Measurements from ENCODE around the gene CDKN1A. TPM values are rescaled to one million over a fixed set of nuclear protein-coding genes. Genes with fewer than 3 reads are reported as not detected.
"Not testable (repeated sequence)": the region's sequence is repeated elsewhere in the genome, so short reads cannot be mapped to it uniquely, and the experiment has no call there.

The CDKN1A gene
- total and polyA plus RNA-seq, 5 donors, result 38.5 to 68.6 (median 59.4) TPM

- intact Hi-C loops (cut with DNase I), result no loop called here
These were observed 39.2 kb upstream of the CDKN1A start for GRCh38 chr6:36639171-36639808.

GRCh38 chr6:36641543-36641942 lies 37.0 kb upstream of the CDKN1A start:
- 75% methylated on average over 3 of the region's 3 CpGs for WGBS
- intact Hi-C loops (cut with DNase I), result no loop called here
- ATAC-seq, result no peak
- Histone ChIP-seq H3K4me3 (ENCODE audit: low read length) (no peak overlapping the region), H3K27ac (ENCODE audit: low read length) (no peak overlapping the region), H3K9me3 (ENCODE audit: control insufficient read depth, low read length) (no peaks in the 10 kb centered on the region), H3K27me3 (ENCODE audit: control insufficient read depth, insufficient read depth) (no peaks in the 10 kb centered on the region), H3K4me1 (ENCODE audit: control insufficient read depth, insufficient read depth, low read length) (peaks cover 4% of the 10 kb centered on the region)
- DNase-seq, result no peak

More at GRCh38 chr6:36639171-36639808, 39.2 kb upstream of the CDKN1A start:
- WGBS, result 88% methylated on average over 11 of the region's 11 CpGs
- no peaks in the 10 kb centered on the region for H3K9me3 ChIP-seq (ENCODE audit: control insufficient read depth, low read length)
- no peak overlapping the region for H3K4me3 ChIP-seq (ENCODE audit: low read length)
- ATAC-seq (no peak), DNase-seq (no peak)
- H3K4me1 ChIP-seq (ENCODE audit: control insufficient read depth, insufficient read depth, low read length), result peaks cover 6% of the 10 kb centered on the region
- H3K27ac ChIP-seq (ENCODE audit: low read length), result no peak overlapping the region
- no peaks in the 10 kb centered on the region for H3K27me3 ChIP-seq (ENCODE audit: control insufficient read depth, insufficient read depth)

- WGBS, result 36% methylated on average over 8 of the region's 8 CpGs
- Histone ChIP-seq H3K27ac (ENCODE audit: low read length) (no peak overlapping the region), H3K27me3 (ENCODE audit: control insufficient read depth, insufficient read depth) (no peaks in the 10 kb centered on the region), H3K4me3 (ENCODE audit: low read length) (no peak overlapping the region), H3K9me3 (ENCODE audit: control insufficient read depth, low read length) (no peaks in the 10 kb centered on the region), H3K4me1 (ENCODE audit: control insufficient read depth, insufficient read depth, low read length) (peaks cover 4% of the 10 kb centered on the region)
- intact Hi-C loops (cut with DNase I), result no loop called here
- ATAC-seq (peak; percentile 91 to 96), DNase-seq (peak; percentile 90 to 96 (median 91))
These were observed 35.3 kb upstream of the CDKN1A start for GRCh38 chr6:36642913-36643817.

- H3K27me3 ChIP-seq (ENCODE audit: control insufficient read depth, insufficient read depth), result no peaks in the 10 kb centered on the region
- WGBS, result 88% methylated on average over 4 of the region's 4 CpGs
- H3K9me3 ChIP-seq (ENCODE audit: control insufficient read depth, low read length), result no peaks in the 10 kb centered on the region
- intact Hi-C loops (cut with DNase I), result no loop called here
- peaks cover 4% of the 10 kb centered on the region for H3K4me1 ChIP-seq (ENCODE audit: control insufficient read depth, insufficient read depth, low read length)
- no peak overlapping the region for H3K4me3 ChIP-seq (ENCODE audit: low read length)
- ATAC-seq, result peak in 1 of 2 donors; percentile 24
- no peak overlapping the region for H3K27ac ChIP-seq (ENCODE audit: low read length)
- DNase-seq, result no peak
These were observed 34.5 kb upstream of the CDKN1A start for GRCh38 chr6:36643977-36644376.

GRCh38 chr6:36649086-36649485 lies 29.4 kb upstream of the CDKN1A start:
- Histone ChIP-seq H3K9me3 (ENCODE audit: control insufficient read depth, low read length) (no peaks in the 10 kb centered on the region), H3K4me1 (ENCODE audit: control insufficient read depth, insufficient read depth, low read length) (peaks cover 2% of the 10 kb centered on the region), H3K4me3 (ENCODE audit: low read length) (no peak overlapping the region), H3K27me3 (ENCODE audit: control insufficient read depth, insufficient read depth) (no peaks in the 10 kb centered on the region), H3K27ac (ENCODE audit: low read length) (no peak overlapping the region)
- no peak for ATAC-seq
- no peak for DNase-seq
- WGBS, result 84% methylated on average over 3 of the region's 3 CpGs
- intact Hi-C loops (cut with DNase I), result no loop called here

GRCh38 chr6:36649701-36650484 lies 28.6 kb upstream of the CDKN1A start:
- intact Hi-C loops (cut with DNase I), result no loop called here
- Histone ChIP-seq H3K27me3 (ENCODE audit: control insufficient read depth, insufficient read depth) (no peaks in the 10 kb centered on the region), H3K4me3 (ENCODE audit: low read length) (no peak overlapping the region), H3K9me3 (ENCODE audit: control insufficient read depth, low read length) (no peaks in the 10 kb centered on the region), H3K27ac (ENCODE audit: low read length) (no peak overlapping the region), H3K4me1 (ENCODE audit: control insufficient read depth, insufficient read depth, low read length) (peaks cover 2% of the 10 kb centered on the region)
- DNase-seq, result no peak
- WGBS, result 68% methylated on average over 13 of the region's 13 CpGs
- ATAC-seq, result peak in 1 of 2 donors; percentile 15

GRCh38 chr6:36650848-36651478 lies 27.6 kb upstream of the CDKN1A start:
- peak; percentile 36 to 61 for ATAC-seq

GRCh38 chr6:36651659-36652379 lies 26.7 kb upstream of the CDKN1A start:
- WGBS, result 95% methylated on average over 11 of the region's 11 CpGs
- no peak for ATAC-seq

More at GRCh38 chr6:36650848-36651478, 27.6 kb upstream of the CDKN1A start:
- H3K4me3 ChIP-seq (ENCODE audit: low read length), result no peak overlapping the region
- H3K9me3 ChIP-seq (ENCODE audit: control insufficient read depth, low read length), result no peaks in the 10 kb centered on the region
- no peak for DNase-seq
- H3K27me3 ChIP-seq (ENCODE audit: control insufficient read depth, insufficient read depth), result no peaks in the 10 kb centered on the region
- WGBS, result 32% methylated on average over 2 of the region's 2 CpGs
- no peak overlapping the region for H3K27ac ChIP-seq (ENCODE audit: low read length)
- intact Hi-C loops (cut with DNase I), result no loop called here
- H3K4me1 ChIP-seq (ENCODE audit: control insufficient read depth, insufficient read depth, low read length), result peaks cover 2% of the 10 kb centered on the region

GRCh38 chr6:36654469-36654868 lies 24.0 kb upstream of the CDKN1A start:
- H3K27me3 ChIP-seq (ENCODE audit: control insufficient read depth, insufficient read depth); intact Hi-C loops (cut with DNase I): not testable (repeated sequence)

More at GRCh38 chr6:36651659-36652379, 26.7 kb upstream of the CDKN1A start:
- Histone ChIP-seq H3K27ac (ENCODE audit: low read length) (no peak overlapping the region), H3K9me3 (ENCODE audit: control insufficient read depth, low read length) (no peaks in the 10 kb centered on the region), H3K4me1 (ENCODE audit: control insufficient read depth, insufficient read depth, low read length) (peaks cover 2% of the 10 kb centered on the region), H3K4me3 (ENCODE audit: low read length) (no peak overlapping the region), H3K27me3 (ENCODE audit: control insufficient read depth, insufficient read depth) (no peaks in the 10 kb centered on the region)
- no peak for DNase-seq
- intact Hi-C loops (cut with DNase I), result no loop called here

GRCh38 chr6:36655085-36655724 lies 23.3 kb upstream of the CDKN1A start:
- DNase-seq (no peak), ATAC-seq (no peak)
- Histone ChIP-seq H3K27ac (ENCODE audit: low read length) (no peak overlapping the region), H3K9me3 (ENCODE audit: control insufficient read depth, low read length) (no peaks in the 10 kb centered on the region), H3K27me3 (ENCODE audit: control insufficient read depth, insufficient read depth) (no peaks in the 10 kb centered on the region), H3K4me1 (ENCODE audit: control insufficient read depth, insufficient read depth, low read length) (no peaks in the 10 kb centered on the region), H3K4me3 (ENCODE audit: low read length) (no peak overlapping the region)
- intact Hi-C loops (cut with DNase I), result no loop called here
- 77% methylated on average over 6 of the region's 6 CpGs for WGBS

More at GRCh38 chr6:36654469-36654868, 24.0 kb upstream of the CDKN1A start:
- ATAC-seq; H3K27ac ChIP-seq (ENCODE audit: low read length); H3K9me3 ChIP-seq (ENCODE audit: control insufficient read depth, low read length); H3K4me3 ChIP-seq (ENCODE audit: low read length); DNase-seq; H3K4me1 ChIP-seq (ENCODE audit: control insufficient read depth, insufficient read depth, low read length): not testable (repeated sequence)
- WGBS, result 82% methylated on average over 5 of the region's 5 CpGs

All from right cardiac atrium (tissue), 5 donors.